Lung (tissue), 12 donors: Measurements from ENCODE around the gene NFATC4. TPM values are rescaled to one million over a fixed set of nuclear protein-coding genes. Genes with fewer than 3 reads are reported as not detected.

Experiments
- ATAC-seq: fragments of 200-7000 bp; cut with Tn5 transposase; one replicate; pipeline ENCODE4 v1.9.1; 2020; ENCODE audit warnings: moderate number of reproducible peaks; ENCODE audit not compliant: insufficient read depth, low FRiP score
- DNase-seq, 3 donors: peaks; one replicate each; pipeline ENCODE4 v3.0.0-alpha.2; 2013 to 2017
- H3K27ac ChIP-seq, 2 donors: one replicate each; pipeline ENCODE4 v1.5.1; 2013; ENCODE audit warnings: mild to moderate bottlenecking in 2 of 2, moderate library complexity in 2 of 2, control low read depth in 1 of 2, inconsistent platforms in 1 of 2, low read depth in 1 of 2, low read length in 1 of 2
- H3K27me3 ChIP-seq, 3 donors: one replicate each; pipeline ENCODE4 v1.5.1; 2013; ENCODE audit warnings: low read length in 2 of 3; ENCODE audit not compliant: control insufficient read depth in 3 of 3, insufficient read depth in 3 of 3
- H3K36me3 ChIP-seq, 4 donors: one replicate each; pipeline ENCODE4 v1.5.1; 2013; ENCODE audit warnings: low read length in 4 of 4, mild to moderate bottlenecking in 1 of 4, moderate library complexity in 1 of 4; ENCODE audit not compliant: control insufficient read depth in 4 of 4, insufficient read depth in 4 of 4
- H3K4me1 ChIP-seq, 5 donors: one replicate each; pipeline ENCODE4 v1.5.1; 2013; ENCODE audit warnings: low read length in 5 of 5, mild to moderate bottlenecking in 2 of 5, moderate library complexity in 1 of 5; ENCODE audit not compliant: control insufficient read depth in 5 of 5, insufficient read depth in 5 of 5
- H3K4me3 ChIP-seq: one replicate; pipeline ENCODE4 v1.5.1; 2013; ENCODE audit warnings: mild to moderate bottlenecking, control low read depth, moderate library complexity
- H3K9ac ChIP-seq, 2 donors: one replicate each; pipeline ENCODE4 v1.5.1; 2013; ENCODE audit warnings: low read length in 2 of 2, control low read depth in 1 of 2; ENCODE audit not compliant: insufficient read depth in 1 of 2
- H3K9me3 ChIP-seq, 4 donors: one replicate each; pipeline ENCODE4 v1.5.1; 2013; ENCODE audit warnings: low read length in 3 of 4, mild to moderate bottlenecking in 1 of 4, moderate library complexity in 1 of 4; ENCODE audit not compliant: control insufficient read depth in 4 of 4, insufficient read depth in 3 of 4
- WGBS, 2 donors: extraction: QIAGEN DNeasy Blood & Tissue Kit; methylation state at CpG; one replicate each; pipeline ENCODE4 v1.1.7; 2013; 5-methylcytosine and 5-hydroxymethylcytosine counted together
- polyA plus RNA-seq, 2 donors: library from polyadenylated mRNA; stranded (reverse); fragments of 200-250 nt; gene quantifications; one replicate each; pipeline ENCODE4 v1.2.1, GENCODE V29; 2013
- total RNA-seq, 2 donors: library from RNA; depleted of rRNA in 1 of 2; stranded (reverse); fragments of >200 nt in 1 of 2; gene quantifications; one replicate each; pipeline ENCODE4 v1.2.1, GENCODE V29; 2014 to 2021
- TF ChIP-seq, protein P1 (sequence below): IDR thresholded peaks from 2 replicates; pipeline ENCODE4 v1.5.1; 2012; ENCODE audit warnings: mild to moderate bottlenecking; ENCODE audit errors: control extremely low read depth, extremely low read depth
- donor health status: control.
- donor health status: control.
- donor health status: Bipolar disorder and iron deficiency.
- donor health status: healthy.
- donor health status: DM: yes; HTN: yes; CAD: no.

Gene NFATC4
- total and polyA plus RNA-seq, 4 donors: 13.9 to 71.4 (median 38.4) TPM

DNA sequence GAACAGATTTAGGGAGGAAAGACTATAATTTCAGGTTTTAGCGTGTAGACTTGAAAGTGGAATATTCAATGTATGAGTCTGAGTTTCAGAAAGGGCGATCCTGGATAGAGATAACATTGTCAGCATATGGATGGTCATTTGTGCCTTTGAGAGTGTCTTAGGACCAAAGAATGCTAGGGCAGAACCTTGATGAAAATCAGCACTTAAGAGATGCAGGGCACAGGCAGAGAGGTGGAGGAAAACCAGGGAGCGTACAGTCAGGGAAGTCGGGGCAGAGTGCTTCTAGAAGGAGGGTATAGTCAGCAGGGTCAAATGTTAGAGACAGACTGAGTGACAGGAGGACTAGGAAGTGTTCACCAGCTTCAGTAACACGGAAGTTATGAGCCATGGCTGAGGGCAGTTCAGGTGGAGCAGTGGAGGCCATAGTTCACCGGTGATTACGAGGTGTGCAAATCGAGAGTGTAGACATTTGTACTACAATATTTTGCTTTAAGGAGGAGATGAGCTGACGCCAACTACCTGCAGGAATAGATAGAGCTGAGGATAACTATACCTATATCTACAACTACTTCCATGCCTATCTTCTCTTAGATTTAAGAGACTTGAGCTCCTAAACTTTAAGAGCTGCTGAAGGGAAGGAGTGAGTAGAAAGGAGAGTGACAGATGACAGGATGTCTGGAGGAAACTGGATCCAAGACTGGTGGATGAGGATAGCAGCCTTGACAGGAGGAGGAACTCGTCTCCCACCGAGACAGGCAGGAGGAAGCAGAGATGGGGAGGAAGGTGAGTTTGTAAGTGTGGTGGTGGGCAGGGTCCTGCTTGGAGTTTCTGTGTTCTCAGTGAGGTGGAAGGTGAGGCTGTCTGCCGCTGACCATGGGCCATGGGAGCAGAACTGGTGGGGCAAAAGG is 55.0 kb downstream of the NFATC4 start:
- TF ChIP-seq, protein P1, sequence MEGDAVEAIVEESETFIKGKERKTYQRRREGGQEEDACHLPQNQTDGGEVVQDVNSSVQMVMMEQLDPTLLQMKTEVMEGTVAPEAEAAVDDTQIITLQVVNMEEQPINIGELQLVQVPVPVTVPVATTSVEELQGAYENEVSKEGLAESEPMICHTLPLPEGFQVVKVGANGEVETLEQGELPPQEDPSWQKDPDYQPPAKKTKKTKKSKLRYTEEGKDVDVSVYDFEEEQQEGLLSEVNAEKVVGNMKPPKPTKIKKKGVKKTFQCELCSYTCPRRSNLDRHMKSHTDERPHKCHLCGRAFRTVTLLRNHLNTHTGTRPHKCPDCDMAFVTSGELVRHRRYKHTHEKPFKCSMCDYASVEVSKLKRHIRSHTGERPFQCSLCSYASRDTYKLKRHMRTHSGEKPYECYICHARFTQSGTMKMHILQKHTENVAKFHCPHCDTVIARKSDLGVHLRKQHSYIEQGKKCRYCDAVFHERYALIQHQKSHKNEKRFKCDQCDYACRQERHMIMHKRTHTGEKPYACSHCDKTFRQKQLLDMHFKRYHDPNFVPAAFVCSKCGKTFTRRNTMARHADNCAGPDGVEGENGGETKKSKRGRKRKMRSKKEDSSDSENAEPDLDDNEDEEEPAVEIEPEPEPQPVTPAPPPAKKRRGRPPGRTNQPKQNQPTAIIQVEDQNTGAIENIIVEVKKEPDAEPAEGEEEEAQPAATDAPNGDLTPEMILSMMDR: no peak
- Histone ChIP-seq H3K27ac (no peak overlapping the region), H3K9ac (no peak overlapping the region), H3K27me3 (no peaks in the 10 kb centered on the region), H3K4me3 (no peak overlapping the region), H3K36me3 (no peaks in the 10 kb centered on the region), H3K9me3 (no peaks in the 10 kb centered on the region), H3K4me1 (peaks cover 0 to 15% (median 5%) of the 10 kb centered on the region in 5 donors)
- no peak for DNase-seq
- WGBS, 2 donors: 66 to 73% methylated on average over 12 of the region's 12 CpGs
- no peak for ATAC-seq

DNA sequence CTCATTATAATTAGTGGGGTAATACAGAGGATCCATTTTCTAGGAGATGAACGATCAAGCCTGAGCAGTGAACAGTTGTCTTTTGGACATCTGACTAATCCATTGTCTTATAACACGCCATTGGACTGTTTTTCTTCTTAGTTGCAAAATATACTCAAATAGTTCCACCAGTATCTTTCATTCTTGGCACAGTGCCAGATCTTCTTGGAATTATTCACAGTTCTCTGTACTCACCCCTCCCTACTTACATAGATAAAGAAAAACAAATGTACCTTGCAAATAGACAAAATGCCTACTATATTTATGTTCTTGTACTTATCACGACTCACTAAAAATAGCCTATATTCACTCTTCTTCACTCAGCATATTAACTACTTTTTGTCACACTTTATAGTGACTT is 57.7 kb downstream of the NFATC4 start:
- Histone ChIP-seq H3K9ac (no peak overlapping the region), H3K9me3 (no peaks in the 10 kb centered on the region), H3K36me3 (no peaks in the 10 kb centered on the region), H3K4me3 (no peak overlapping the region), H3K27me3 (no peaks in the 10 kb centered on the region), H3K27ac (no peak overlapping the region), H3K4me1 (peaks cover 0 to 18% (median 10%) of the 10 kb centered on the region in 5 donors)
- DNase-seq: peak in 2 of 3 donors; percentile 70 to 82
- no peak for ATAC-seq
- TF ChIP-seq, protein P1: no peak
- WGBS, 2 donors: 32 to 55% methylated on average over 3 of the region's 3 CpGs

DNA sequence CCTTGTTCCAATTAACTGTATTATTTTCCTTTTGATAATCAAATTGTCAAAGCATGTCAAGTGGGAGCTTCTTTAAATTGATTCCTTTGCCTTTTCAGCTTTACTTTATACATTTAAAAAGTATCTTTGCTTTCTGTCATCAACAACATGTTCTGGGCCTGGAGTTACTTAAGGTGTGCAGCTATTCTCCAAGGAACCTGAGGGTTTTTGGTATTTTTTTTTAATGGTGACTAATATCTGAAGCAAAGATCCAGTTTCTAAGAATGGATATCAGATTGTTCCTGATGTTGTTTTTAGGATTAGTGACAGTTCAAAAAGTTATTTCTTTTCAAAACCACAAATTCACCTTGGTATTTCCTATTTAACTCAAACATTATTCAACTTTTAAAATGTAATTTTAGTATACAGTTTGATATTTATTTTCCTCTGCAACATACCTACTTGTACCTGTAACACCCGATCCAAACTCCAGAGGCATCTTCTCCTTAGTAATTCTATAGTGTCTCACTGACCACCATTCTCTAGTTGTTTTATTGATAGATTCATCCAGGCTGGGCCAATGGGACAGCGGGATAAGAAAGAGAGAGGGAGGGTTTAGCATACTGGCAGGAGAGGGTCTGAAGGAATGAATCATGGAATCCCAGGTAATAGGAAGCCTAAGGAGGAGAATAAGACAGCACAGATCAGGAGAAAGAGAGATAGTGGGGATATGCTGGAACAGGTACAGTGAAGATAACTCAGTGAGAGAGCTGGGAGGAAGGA is 58.3 kb downstream of the NFATC4 start:
- no peaks in the 10 kb centered on the region for H3K9me3 ChIP-seq
- H3K27ac ChIP-seq: no peak overlapping the region
- peaks cover 0 to 24% (median 13%) of the 10 kb centered on the region in 5 donors for H3K4me1 ChIP-seq
- no peaks in the 10 kb centered on the region for H3K27me3 ChIP-seq
- H3K36me3 ChIP-seq: peaks cover 0 to under 1% (median 0%) of the 10 kb centered on the region in 4 donors
- ATAC-seq (no peak), DNase-seq (no peak)
- H3K9ac ChIP-seq: no peak overlapping the region
- H3K4me3 ChIP-seq: no peak overlapping the region
- 90 to 94% methylated on average over 2 of the region's 2 CpGs for WGBS, 2 donors
- TF ChIP-seq, protein P1: no peak
